HCT116 (cell line): Measurements from ENCODE around the gene PPP1R1C. TPM values are rescaled to one million over a fixed set of nuclear protein-coding genes. Genes with fewer than 3 reads are reported as not detected.

ENCODE experiments used
- ATAC-seq: fragments of 200-7000 bp; cut with Tn5 transposase; 2 replicates; pipeline ENCODE4 v1.9.1; 2020; ENCODE audit warnings: mild to moderate bottlenecking, moderate library complexity
- BruUV-seq: library from RNA; stranded (reverse); fragments of 400-500 nt; replicated peaks from 2 replicates; lab custom pipeline; 2021; lab: Mats Ljungman, UMichigan
- CTCF ChIA-PET: fragments of 300-600 bp; sonication (Branson Sonifier 250); formaldehyde crosslinking; loops from one replicate; lab custom pipeline; 2021; ENCODE audit warnings: antibody characterized with exemption; lab: Charles Lee
- POLR2A ChIA-PET: fragments of 300-600, 350-600 bp; sonication (Branson Sonifier 250); formaldehyde crosslinking; loops from one replicate; lab custom pipeline; 2021; ENCODE audit warnings: antibody characterized with exemption; lab: Charles Lee
- RAD21 ChIA-PET, 2 experiments: fragments of 300-600 bp; sonication (Branson Sonifier 250); formaldehyde crosslinking; loops; one replicate each; lab custom pipeline; 2023; ENCODE audit warnings: low total read pairs in 2 of 2; ENCODE audit not compliant: uncharacterized antibody in 2 of 2, unreplicated experiment in 2 of 2, low non-redundant PET in 1 of 2; lab: Charles Lee
- DNase-seq: peaks from one replicate; pipeline ENCODE4 v3.0.0-alpha.2; 2010; ENCODE audit warnings: low read depth, low spot score
- H2AFZ ChIP-seq: fragments of 200-600 bp; shearing (Covaris generic), sonication (generic); 2 replicates; pipeline ENCODE4 v1.6.1; 2017; ENCODE audit warnings: low read depth, mixed run types, mixed read lengths, antibody characterized with exemption, low read length; ENCODE audit not compliant: poor library complexity, severe bottlenecking
- H3K27ac ChIP-seq: 2 replicates; pipeline ENCODE4 v1.5.1; 2012; ENCODE audit warnings: low read depth, low read length
- H3K27me3 ChIP-seq: fragments of 200-600 bp; sonication (generic); 2 replicates; pipeline ENCODE4 v1.6.1; 2016; ENCODE audit warnings: mixed run types, low read length, mixed read lengths; ENCODE audit not compliant: insufficient read depth
- H3K36me3 ChIP-seq, 2 experiments: fragments of 200-500 bp in 1 of 2; fragments of 200-600 bp in 1 of 2; sonication (Bioruptor generic) in 1 of 2; sonication (generic) in 1 of 2; 2 replicates each; pipeline versions ENCODE4 v1.5.1 to v1.6.1; 2014 to 2016; ENCODE audit warnings: low read length in 2 of 2, inconsistent platforms in 1 of 2, mixed read lengths in 1 of 2, mixed run types in 1 of 2; ENCODE audit not compliant: insufficient read depth in 2 of 2, control insufficient read depth in 1 of 2
- H3K4me1 ChIP-seq, 2 experiments: fragments of 200-600 bp in 1 of 2; sonication (generic) in 1 of 2; 2 replicates each; pipeline versions ENCODE4 v1.5.1 to v1.6.1; 2012 to 2017; ENCODE audit warnings: low read length in 2 of 2, inconsistent platforms in 1 of 2, mild to moderate bottlenecking in 1 of 2, mixed read lengths in 1 of 2, mixed run types in 1 of 2, moderate library complexity in 1 of 2; ENCODE audit not compliant: insufficient read depth in 2 of 2, control insufficient read depth in 1 of 2
- H3K4me2 ChIP-seq: fragments of 200-600 bp; sonication (generic); 2 replicates; pipeline ENCODE4 v1.6.1; 2017; ENCODE audit warnings: mixed run types, low read length, mixed read lengths
- H3K4me3 ChIP-seq, 2 experiments: fragments of 200-600 bp in 1 of 2; sonication (generic) in 1 of 2; replicated peaks in 1 of 2; 2 replicates each; pipeline ENCODE4 v1.5.1; 2011 to 2016; ENCODE audit warnings: low read length in 2 of 2, control low read depth in 1 of 2, low read depth in 1 of 2, mild to moderate bottlenecking in 1 of 2, mixed read lengths in 1 of 2, mixed run types in 1 of 2
- H3K79me2 ChIP-seq: fragments of 200-600 bp; sonication (generic); 2 replicates; pipeline ENCODE4 v1.6.1; 2017; ENCODE audit warnings: mild to moderate bottlenecking, mixed run types, low read length, moderate library complexity, mixed read lengths; ENCODE audit not compliant: insufficient read depth
- H3K9ac ChIP-seq: fragments of 200-600 bp; sonication (generic); 2 replicates; pipeline ENCODE4 v1.6.1; 2016; ENCODE audit warnings: low read length, mixed read lengths
- H3K9me2 ChIP-seq: fragments of 200-600 bp; sonication (generic), shearing (Covaris generic); 2 replicates; pipeline ENCODE4 v1.6.1; 2017; ENCODE audit warnings: mixed run types, mild to moderate bottlenecking, moderate library complexity; ENCODE audit not compliant: insufficient read depth
- H3K9me3 ChIP-seq, 2 experiments: fragments of 200-500 bp in 1 of 2; fragments of 200-600 bp in 1 of 2; sonication (Bioruptor generic) in 1 of 2; sonication (generic) in 1 of 2; 2 replicates each; pipeline ENCODE4 v1.6.1; 2014 to 2017; ENCODE audit warnings: low read length in 2 of 2, mixed read lengths in 2 of 2, inconsistent platforms in 1 of 2, low read depth in 1 of 2, mild to moderate bottlenecking in 1 of 2, mixed run types in 1 of 2, moderate library complexity in 1 of 2; ENCODE audit not compliant: control insufficient read depth in 1 of 2, insufficient read depth in 1 of 2
- H4K20me1 ChIP-seq: fragments of 200-600 bp; sonication (generic), shearing (Covaris generic); 2 replicates; pipeline ENCODE4 v1.6.1; 2017; ENCODE audit warnings: mixed run types, mild to moderate bottlenecking, moderate library complexity; ENCODE audit not compliant: insufficient read depth
- CBX3 ChIP-seq: IDR thresholded peaks from 2 replicates; pipeline ENCODE4 v1.6.1; 2012; ENCODE audit warnings: low read depth
- EZH2 ChIP-seq: fragments of 200-600 bp; sonication (generic); IDR thresholded peaks from 2 replicates; pipeline ENCODE4 v1.6.1; 2017; ENCODE audit warnings: antibody characterized with exemption, mixed run types
- POLR2A ChIP-seq: IDR thresholded peaks from 2 replicates; pipeline ENCODE4 v1.7.0; 2011; ENCODE audit warnings: borderline replicate concordance; ENCODE audit not compliant: insufficient read depth, insufficient read length; ENCODE audit errors: extremely low read depth
- SP1 ChIP-seq: IDR thresholded peaks from 2 replicates; pipeline ENCODE4 v1.6.1; 2012; ENCODE audit warnings: low read depth
- ZFX ChIP-seq: fragments of 450-650 bp; IDR thresholded peaks from 2 replicates; pipeline ENCODE4 v1.6.1; 2017
- intact Hi-C: fragments of 100-400 bp; cut with micrococcal nuclease; formaldehyde crosslinking; loops from 2 replicates; pipeline ENCODE4 v1.10.0; 2022
- total RNA-seq: library from RNA; stranded (reverse); gene quantifications from one replicate; pipeline ENCODE4 v1.2.1, GENCODE V29; 2021; ENCODE audit not compliant: unreplicated experiment
- TF ChIP-seq, protein P1 (sequence below): IDR thresholded peaks from 2 replicates; pipeline ENCODE4 v1.6.1; 2012
- TF ChIP-seq, protein P2 (sequence below): IDR thresholded peaks from 2 replicates; pipeline ENCODE4 v1.6.1; 2012; ENCODE audit warnings: low read depth
- TF ChIP-seq, protein P3 (sequence below): IDR thresholded peaks from 2 replicates; pipeline ENCODE4 v1.6.1; 2011; ENCODE audit warnings: mild to moderate bottlenecking, low read length, moderate library complexity; ENCODE audit not compliant: insufficient replicate concordance; ENCODE audit errors: extremely low read depth
- TF ChIP-seq, protein P4 (sequence below), 3 experiments: fragments of 200-600 bp in 1 of 3; sonication (generic) in 1 of 3; IDR thresholded peaks in 2 of 3; conservative IDR thresholded peaks in 1 of 3; 2 replicates each; pipeline ENCODE4 v1.5.1; 2012 to 2017; ENCODE audit warnings: low read depth in 2 of 3, low read length in 2 of 3, antibody characterized with exemption in 1 of 3, borderline replicate concordance in 1 of 3, control low read depth in 1 of 3, mild to moderate bottlenecking in 1 of 3, mixed read lengths in 1 of 3, mixed run types in 1 of 3, moderate library complexity in 1 of 3; ENCODE audit not compliant: insufficient read depth in 1 of 3

The PPP1R1C gene
- total RNA-seq, 1 experiment from 2014 or later = 17.8 TPM

DNA sequence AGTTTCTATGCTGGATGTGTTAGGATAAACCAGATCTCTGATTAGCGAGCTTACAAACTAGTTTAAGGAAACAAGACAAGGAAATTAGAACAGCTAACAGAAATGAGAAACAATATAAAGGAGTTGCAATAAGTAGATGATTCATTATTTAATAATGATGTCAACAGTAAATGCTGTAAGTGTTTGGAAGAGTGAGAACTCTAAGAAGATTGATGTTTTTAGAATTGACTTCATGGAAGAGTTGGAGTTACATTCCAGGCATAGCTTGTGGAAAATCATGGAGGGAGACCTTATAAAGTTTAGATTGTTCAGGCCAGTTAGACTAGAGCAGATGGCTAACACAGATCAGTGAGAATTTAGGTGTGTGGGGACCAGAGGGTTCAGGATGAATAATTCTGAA, 32.6 kb downstream of the PPP1R1C start:
- DNase-seq = no peak
- BruUV-seq = no TSS peak
- TF ChIP-seq ZFX = no peak
- TF ChIP-seq, protein P1, sequence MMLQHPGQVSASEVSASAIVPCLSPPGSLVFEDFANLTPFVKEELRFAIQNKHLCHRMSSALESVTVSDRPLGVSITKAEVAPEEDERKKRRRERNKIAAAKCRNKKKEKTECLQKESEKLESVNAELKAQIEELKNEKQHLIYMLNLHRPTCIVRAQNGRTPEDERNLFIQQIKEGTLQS = no peak
- TF ChIP-seq, protein P2, sequence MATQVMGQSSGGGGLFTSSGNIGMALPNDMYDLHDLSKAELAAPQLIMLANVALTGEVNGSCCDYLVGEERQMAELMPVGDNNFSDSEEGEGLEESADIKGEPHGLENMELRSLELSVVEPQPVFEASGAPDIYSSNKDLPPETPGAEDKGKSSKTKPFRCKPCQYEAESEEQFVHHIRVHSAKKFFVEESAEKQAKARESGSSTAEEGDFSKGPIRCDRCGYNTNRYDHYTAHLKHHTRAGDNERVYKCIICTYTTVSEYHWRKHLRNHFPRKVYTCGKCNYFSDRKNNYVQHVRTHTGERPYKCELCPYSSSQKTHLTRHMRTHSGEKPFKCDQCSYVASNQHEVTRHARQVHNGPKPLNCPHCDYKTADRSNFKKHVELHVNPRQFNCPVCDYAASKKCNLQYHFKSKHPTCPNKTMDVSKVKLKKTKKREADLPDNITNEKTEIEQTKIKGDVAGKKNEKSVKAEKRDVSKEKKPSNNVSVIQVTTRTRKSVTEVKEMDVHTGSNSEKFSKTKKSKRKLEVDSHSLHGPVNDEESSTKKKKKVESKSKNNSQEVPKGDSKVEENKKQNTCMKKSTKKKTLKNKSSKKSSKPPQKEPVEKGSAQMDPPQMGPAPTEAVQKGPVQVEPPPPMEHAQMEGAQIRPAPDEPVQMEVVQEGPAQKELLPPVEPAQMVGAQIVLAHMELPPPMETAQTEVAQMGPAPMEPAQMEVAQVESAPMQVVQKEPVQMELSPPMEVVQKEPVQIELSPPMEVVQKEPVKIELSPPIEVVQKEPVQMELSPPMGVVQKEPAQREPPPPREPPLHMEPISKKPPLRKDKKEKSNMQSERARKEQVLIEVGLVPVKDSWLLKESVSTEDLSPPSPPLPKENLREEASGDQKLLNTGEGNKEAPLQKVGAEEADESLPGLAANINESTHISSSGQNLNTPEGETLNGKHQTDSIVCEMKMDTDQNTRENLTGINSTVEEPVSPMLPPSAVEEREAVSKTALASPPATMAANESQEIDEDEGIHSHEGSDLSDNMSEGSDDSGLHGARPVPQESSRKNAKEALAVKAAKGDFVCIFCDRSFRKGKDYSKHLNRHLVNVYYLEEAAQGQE = no peak
- TF ChIP-seq EZH2 = no peak
- Histone ChIP-seq H3K36me3 (no peaks in the 10 kb centered on the region), H3K4me3 (no peak overlapping the region), H3K9ac (no peak overlapping the region), H2AFZ (no peak overlapping the region), H3K4me1 (peaks cover 4 to 19% of the 10 kb centered on the region in 2 experiments; a peak in 3 of 4 replicates), H4K20me1 (no peaks in the 10 kb centered on the region), H3K27ac (no peak overlapping the region), H3K9me3 (peaks cover 3 to 10% of the 10 kb centered on the region in 2 experiments; a peak in 2 of 4 replicates), H3K27me3 (no peaks in the 10 kb centered on the region), H3K79me2 (no peaks in the 10 kb centered on the region), H3K4me2 (no peak overlapping the region), H3K9me2 (no peaks in the 10 kb centered on the region)
- ATAC-seq = no peak
- ChIA-PET POLR2A (no interaction called here), CTCF (no interaction called here), RAD21 (no interaction called here)
- intact Hi-C loops = no loop called here

DNA sequence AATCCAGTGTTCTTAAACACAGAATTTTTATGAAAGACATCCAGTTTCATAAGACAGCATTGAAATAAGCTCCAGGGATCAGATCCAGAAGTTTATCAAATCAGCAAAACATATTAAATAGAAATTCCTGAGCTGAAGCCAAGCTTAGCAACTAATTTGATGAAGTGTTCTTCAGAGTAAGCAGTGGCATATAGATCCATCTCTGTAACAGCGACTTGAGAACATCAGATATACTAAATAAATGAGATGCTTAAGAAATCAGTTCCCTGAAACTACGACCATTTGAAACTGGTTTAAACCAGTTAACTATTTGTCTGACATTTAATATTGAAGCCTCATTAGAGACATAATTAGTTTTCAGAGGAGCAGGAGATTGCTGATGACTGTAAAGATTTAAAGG, 34.1 kb downstream of the PPP1R1C start:
- Histone ChIP-seq H3K27me3 (no peaks in the 10 kb centered on the region), H2AFZ (no peak overlapping the region), H3K36me3 (peaks cover 0 to 6% of the 10 kb centered on the region in 2 experiments; a peak in 1 of 4 replicates), H3K9ac (no peak overlapping the region), H4K20me1 (no peaks in the 10 kb centered on the region), H3K27ac (no peak overlapping the region), H3K4me1 (peaks cover 4 to 19% of the 10 kb centered on the region in 2 experiments; a peak in 3 of 4 replicates), H3K9me3 (peaks cover 8 to 10% of the 10 kb centered on the region in 2 experiments; a peak in 3 of 4 replicates), H3K4me2 (no peak overlapping the region), H3K79me2 (no peaks in the 10 kb centered on the region), H3K9me2 (no peaks in the 10 kb centered on the region), H3K4me3 (no peak overlapping the region)
- ATAC-seq (no peak), DNase-seq (no peak)
- ChIA-PET RAD21 (no interaction called here), CTCF (no interaction called here), POLR2A (no interaction called here)
- no peak for TF ChIP-seq SP1
- TF ChIP-seq, protein P3, sequence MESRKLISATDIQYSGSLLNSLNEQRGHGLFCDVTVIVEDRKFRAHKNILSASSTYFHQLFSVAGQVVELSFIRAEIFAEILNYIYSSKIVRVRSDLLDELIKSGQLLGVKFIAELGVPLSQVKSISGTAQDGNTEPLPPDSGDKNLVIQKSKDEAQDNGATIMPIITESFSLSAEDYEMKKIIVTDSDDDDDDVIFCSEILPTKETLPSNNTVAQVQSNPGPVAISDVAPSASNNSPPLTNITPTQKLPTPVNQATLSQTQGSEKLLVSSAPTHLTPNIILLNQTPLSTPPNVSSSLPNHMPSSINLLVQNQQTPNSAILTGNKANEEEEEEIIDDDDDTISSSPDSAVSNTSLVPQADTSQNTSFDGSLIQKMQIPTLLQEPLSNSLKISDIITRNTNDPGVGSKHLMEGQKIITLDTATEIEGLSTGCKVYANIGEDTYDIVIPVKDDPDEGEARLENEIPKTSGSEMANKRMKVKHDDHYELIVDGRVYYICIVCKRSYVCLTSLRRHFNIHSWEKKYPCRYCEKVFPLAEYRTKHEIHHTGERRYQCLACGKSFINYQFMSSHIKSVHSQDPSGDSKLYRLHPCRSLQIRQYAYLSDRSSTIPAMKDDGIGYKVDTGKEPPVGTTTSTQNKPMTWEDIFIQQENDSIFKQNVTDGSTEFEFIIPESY = no peak
- TF ChIP-seq, protein P4, sequence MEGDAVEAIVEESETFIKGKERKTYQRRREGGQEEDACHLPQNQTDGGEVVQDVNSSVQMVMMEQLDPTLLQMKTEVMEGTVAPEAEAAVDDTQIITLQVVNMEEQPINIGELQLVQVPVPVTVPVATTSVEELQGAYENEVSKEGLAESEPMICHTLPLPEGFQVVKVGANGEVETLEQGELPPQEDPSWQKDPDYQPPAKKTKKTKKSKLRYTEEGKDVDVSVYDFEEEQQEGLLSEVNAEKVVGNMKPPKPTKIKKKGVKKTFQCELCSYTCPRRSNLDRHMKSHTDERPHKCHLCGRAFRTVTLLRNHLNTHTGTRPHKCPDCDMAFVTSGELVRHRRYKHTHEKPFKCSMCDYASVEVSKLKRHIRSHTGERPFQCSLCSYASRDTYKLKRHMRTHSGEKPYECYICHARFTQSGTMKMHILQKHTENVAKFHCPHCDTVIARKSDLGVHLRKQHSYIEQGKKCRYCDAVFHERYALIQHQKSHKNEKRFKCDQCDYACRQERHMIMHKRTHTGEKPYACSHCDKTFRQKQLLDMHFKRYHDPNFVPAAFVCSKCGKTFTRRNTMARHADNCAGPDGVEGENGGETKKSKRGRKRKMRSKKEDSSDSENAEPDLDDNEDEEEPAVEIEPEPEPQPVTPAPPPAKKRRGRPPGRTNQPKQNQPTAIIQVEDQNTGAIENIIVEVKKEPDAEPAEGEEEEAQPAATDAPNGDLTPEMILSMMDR (IDR thresholded peaks at IDR 0.05 in 2 of 3, conservative IDR thresholded peaks at IDR 0.05 in 1 of 3; ENCODE audit: borderline replicate concordance in 1 of 3, insufficient read depth in 1 of 3, low read depth in 2 of 3, low read length in 2 of 3) = no peak
- TF ChIP-seq CBX3 = no peak
- no peak for TF ChIP-seq POLR2A
- no TSS peak for BruUV-seq
- intact Hi-C loops = no loop called here
